Brain microvascular endothelial cell (primary cell): Measurements from ENCODE around the gene PTPRD.
A peak's percentile ranks its signal among the peaks of the same experiment; 100 is the strongest.
"Not testable (repeated sequence)": the region's sequence is repeated elsewhere in the genome, so short reads cannot be mapped to it uniquely, and the experiment has no call there.

ENCODE experiments used
- DNase-seq: peaks from one replicate; pipeline ENCODE4 v3.0.0-alpha.2; 2020
- H3K27ac ChIP-seq: fragments of 250-450 bp; sonication (Bioruptor Pico); 2 replicates; pipeline ENCODE4 v1.5.1; 2020; ENCODE audit warnings: mild to moderate bottlenecking, moderate library complexity
- H3K27me3 ChIP-seq: fragments of 250-450 bp; sonication (Bioruptor Pico); replicated peaks from 2 replicates; pipeline ENCODE4 v1.5.1; 2020; ENCODE audit warnings: mild to moderate bottlenecking
- H3K36me3 ChIP-seq: fragments of 250-450 bp; sonication (Bioruptor Pico); replicated peaks from 2 replicates; pipeline ENCODE4 v1.5.1; 2020; ENCODE audit warnings: mild to moderate bottlenecking
- H3K4me3 ChIP-seq: 2 replicates; pipeline ENCODE4 v1.5.1; 2011; ENCODE audit warnings: low read depth, mild to moderate bottlenecking, control low read depth, low read length, moderate library complexity
- CTCF ChIP-seq: IDR thresholded peaks from 2 replicates; pipeline ENCODE4 v1.5.1; 2011; ENCODE audit warnings: low read depth, mild to moderate bottlenecking, moderate library complexity, low read length, control low read depth, inconsistent platforms; ENCODE audit errors: missing control alignments
- in situ Hi-C: cut with HindIII; loops from 2 replicates; pipeline ENCODE4 v1.10.0; 2017; ENCODE audit warnings: low sequenced_read_pairs, low pct_ligation_motif_present

Gene PTPRD

GRCh38 chr9:10534850-10535249, 78.0 kb downstream of the PTPRD start:
- TF ChIP-seq CTCF, result no peak
- DNase-seq, result no peak
- H3K27me3 ChIP-seq, result no peaks in the 10 kb centered on the region
- no peak overlapping the region for H3K4me3 ChIP-seq
- no peaks in the 10 kb centered on the region for H3K36me3 ChIP-seq
- no peak overlapping the region for H3K27ac ChIP-seq
- in situ Hi-C loops, result no loop called here

GRCh38 chr9:10525972-10526371, 86.8 kb downstream of the PTPRD start:
- no peaks in the 10 kb centered on the region for H3K27me3 ChIP-seq
- no peaks in the 10 kb centered on the region for H3K36me3 ChIP-seq
- TF ChIP-seq CTCF, result no peak
- H3K27ac ChIP-seq, result no peak overlapping the region
- in situ Hi-C loops, result no loop called here
- H3K4me3 ChIP-seq, result no peak overlapping the region
- DNase-seq, result no peak

GRCh38 chr9:10523164-10523563, 89.6 kb downstream of the PTPRD start:
- no peak overlapping the region for H3K4me3 ChIP-seq
- no peaks in the 10 kb centered on the region for H3K36me3 ChIP-seq
- in situ Hi-C loops, result no loop called here
- TF ChIP-seq CTCF, result no peak
- no peaks in the 10 kb centered on the region for H3K27me3 ChIP-seq
- H3K27ac ChIP-seq, result no peak overlapping the region
- DNase-seq, result no peak

GRCh38 chr9:10512144-10512543, 100.7 kb downstream of the PTPRD start:
- TF ChIP-seq CTCF, result no peak

GRCh38 chr9:10488937-10489336, 123.9 kb downstream of the PTPRD start:
- no peak for TF ChIP-seq CTCF
- in situ Hi-C loops, result no loop called here

More at GRCh38 chr9:10512144-10512543, 100.7 kb downstream of the PTPRD start:
- in situ Hi-C loops, result no loop called here
- Histone ChIP-seq H3K4me3 (no peak overlapping the region), H3K27ac (no peak overlapping the region), H3K36me3 (no peaks in the 10 kb centered on the region), H3K27me3 (no peaks in the 10 kb centered on the region)
- DNase-seq, result no peak

GRCh38 chr9:10479172-10479571, 133.6 kb downstream of the PTPRD start:
- DNase-seq, result peak; percentile 16
- in situ Hi-C loops, result no loop called here

More at GRCh38 chr9:10488937-10489336, 123.9 kb downstream of the PTPRD start:
- DNase-seq, result no peak
- no peaks in the 10 kb centered on the region for H3K27me3 ChIP-seq
- no peak overlapping the region for H3K27ac ChIP-seq
- no peak overlapping the region for H3K4me3 ChIP-seq
- H3K36me3 ChIP-seq, result no peaks in the 10 kb centered on the region

GRCh38 chr9:10449201-10449617, 163.6 kb downstream of the PTPRD start:
- H3K36me3 ChIP-seq, H3K27me3 ChIP-seq, in situ Hi-C loops, H3K27ac ChIP-seq, DNase-seq, H3K4me3 ChIP-seq: not testable (repeated sequence)

More at GRCh38 chr9:10479172-10479571, 133.6 kb downstream of the PTPRD start:
- TF ChIP-seq CTCF, result peak; percentile 40
- no peaks in the 10 kb centered on the region for H3K36me3 ChIP-seq
- H3K4me3 ChIP-seq, result no peak overlapping the region
- H3K27me3 ChIP-seq, result no peaks in the 10 kb centered on the region
- no peak overlapping the region for H3K27ac ChIP-seq
